ENCODE results near the gene LMBRD2.
"Not testable (repeated sequence)": the region's sequence is repeated elsewhere in the genome, so short reads cannot be mapped to it uniquely, and the experiment has no call there.

Gene LMBRD2

GRCh38 chr5:36152324-36153297 lies 924 bp upstream of the LMBRD2 start:
- FAIRE-seq (no peak), DNase-seq (ENCODE audit: insufficient read length, low spot score) (no peak)
- TF ChIP-seq POLR2A (IDR thresholded peaks at IDR 0.05; ENCODE audit: low read depth, low read length) = no peak

DNA sequence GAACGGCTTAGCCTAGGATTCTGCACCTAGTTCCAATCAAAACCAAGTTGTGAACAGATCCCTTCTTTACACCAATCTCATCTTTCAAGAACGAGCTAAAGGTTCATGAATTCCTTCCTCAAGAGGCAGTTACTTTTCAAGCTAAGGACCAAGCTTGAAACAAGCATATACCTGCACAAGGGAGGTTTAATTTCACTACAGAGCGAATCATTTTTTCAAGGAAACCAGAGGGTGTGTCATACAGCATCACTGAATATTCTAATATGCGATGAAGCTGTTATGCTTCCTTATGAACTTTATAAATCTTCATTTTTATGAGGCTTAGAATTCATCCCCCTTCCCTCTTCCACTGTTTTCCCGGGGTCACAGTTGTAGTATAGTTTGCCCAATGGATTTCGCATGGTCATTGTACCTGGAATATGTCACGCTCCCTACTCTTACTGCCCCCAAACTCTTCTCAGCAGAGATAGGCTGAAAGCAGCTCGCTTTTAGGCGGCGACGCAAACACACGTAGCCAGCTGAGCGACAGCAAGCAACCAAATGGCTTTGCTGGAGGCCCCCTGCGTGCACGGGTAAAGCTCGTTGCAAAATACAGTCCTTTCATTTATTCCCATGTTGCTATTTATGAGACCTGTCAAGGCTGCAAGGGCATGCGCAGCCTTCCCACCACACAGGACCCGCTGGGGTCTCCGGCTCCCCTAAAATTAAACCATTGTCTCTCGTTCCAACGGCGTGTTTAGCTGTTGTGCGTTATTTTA lies 832 bp downstream of the LMBRD2 start:
- TF ChIP-seq POLR2A (IDR thresholded peaks at IDR 0.05; ENCODE audit: low read depth, low read length) = no peak
- DNase-seq (ENCODE audit: insufficient read length, low spot score) (peak; percentile 50), FAIRE-seq (peak; percentile 82)

DNA sequence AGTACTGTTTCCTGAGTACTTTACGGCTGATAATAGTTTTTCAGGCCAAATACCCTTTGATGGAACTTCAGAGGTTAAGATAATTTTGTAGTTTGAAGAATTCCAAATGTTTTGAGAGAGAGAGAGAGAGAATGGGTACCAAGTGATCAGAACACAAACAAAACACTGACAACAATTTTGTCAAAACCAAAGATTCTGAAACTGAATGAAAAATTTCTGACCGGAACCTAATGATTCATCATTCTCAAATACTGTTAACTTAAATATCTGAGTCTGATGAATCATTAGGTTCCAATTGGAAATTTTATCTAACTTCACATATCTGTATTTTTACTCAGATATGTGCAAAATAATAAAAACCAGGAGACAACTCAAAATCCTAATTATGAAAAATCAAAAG lies 4.0 kb downstream of the LMBRD2 start:
- TF ChIP-seq POLR2A (IDR thresholded peaks at IDR 0.05; ENCODE audit: low read depth, low read length) = no peak
- no peak for FAIRE-seq

DNA sequence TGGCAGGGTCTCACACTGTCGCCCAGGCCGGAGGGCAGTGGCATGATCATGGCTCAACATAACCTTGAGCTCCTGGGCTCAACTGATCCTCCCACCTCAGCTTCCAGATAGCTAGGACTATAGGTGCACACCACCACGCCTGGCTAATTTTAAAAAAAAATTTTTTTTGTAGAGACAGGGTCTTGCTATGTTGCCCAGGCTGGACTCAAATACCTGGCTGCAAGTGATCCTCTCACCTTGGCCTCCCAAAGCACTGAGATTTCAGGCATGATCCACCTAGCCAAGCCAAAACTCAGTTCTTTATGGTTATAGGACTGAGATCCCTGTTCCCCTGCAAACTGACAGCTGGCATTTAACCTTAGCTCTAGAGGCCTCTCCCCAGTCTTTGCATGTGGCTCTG lies 5.3 kb downstream of the LMBRD2 start:
- TF ChIP-seq POLR2A (IDR thresholded peaks at IDR 0.05; ENCODE audit: low read depth, low read length) = no peak
- peak; percentile 27 for FAIRE-seq
- DNase-seq (ENCODE audit: insufficient read length, low spot score) = no peak

More for the DNA sequence above, 4.0 kb downstream of the LMBRD2 start:
- no peak for DNase-seq (ENCODE audit: insufficient read length, low spot score)

GRCh38 chr5:36145311-36145710 lies 6.4 kb downstream of the LMBRD2 start:
- no peak for FAIRE-seq
- TF ChIP-seq POLR2A (IDR thresholded peaks at IDR 0.05; ENCODE audit: low read depth, low read length) = no peak
- DNase-seq (ENCODE audit: insufficient read length, low spot score) = no peak

GRCh38 chr5:36138900-36139683 lies 12.6 kb downstream of the LMBRD2 start:
- DNase-seq (ENCODE audit: insufficient read length, low spot score) (no peak), FAIRE-seq (no peak)
- no peak for TF ChIP-seq POLR2A (IDR thresholded peaks at IDR 0.05; ENCODE audit: low read depth, low read length)

DNA sequence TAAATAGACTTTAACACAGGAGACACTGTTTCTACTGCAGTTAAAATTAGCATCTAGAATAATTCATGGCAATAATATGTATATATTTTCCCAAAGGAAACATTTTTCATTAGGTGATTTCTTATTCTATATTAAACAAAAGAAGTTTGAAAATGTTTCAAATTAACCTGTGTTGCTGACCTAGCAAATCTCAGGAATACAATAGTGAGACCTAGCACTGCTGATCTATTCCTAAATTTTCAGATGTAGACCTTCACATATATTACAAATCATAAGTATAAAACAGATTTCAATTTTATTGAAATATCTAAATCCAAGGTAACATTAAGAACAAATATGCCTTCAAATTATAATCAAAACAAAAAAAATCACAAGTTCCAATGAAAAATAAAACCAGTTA lies 15.1 kb downstream of the LMBRD2 start:
- FAIRE-seq (no peak), DNase-seq (ENCODE audit: insufficient read length, low spot score) (no peak)
- no peak for TF ChIP-seq POLR2A (IDR thresholded peaks at IDR 0.05; ENCODE audit: low read depth, low read length)

- FAIRE-seq (peak; percentile 68), DNase-seq (ENCODE audit: insufficient read length, low spot score) (no peak)
- TF ChIP-seq POLR2A (IDR thresholded peaks at IDR 0.05; ENCODE audit: low read depth, low read length) = no peak
Measured at GRCh38 chr5:36135988-36136387, 15.7 kb downstream of the LMBRD2 start.

- FAIRE-seq = not testable (repeated sequence)
Measured at GRCh38 chr5:36133009-36133408, 18.7 kb downstream of the LMBRD2 start.

GRCh38 chr5:36129666-36130065 lies 22.0 kb downstream of the LMBRD2 start:
- DNase-seq (ENCODE audit: insufficient read length, low spot score); FAIRE-seq: not testable (repeated sequence)

More at GRCh38 chr5:36133009-36133408, 18.7 kb downstream of the LMBRD2 start:
- not testable (repeated sequence) for DNase-seq (ENCODE audit: insufficient read length, low spot score)

GRCh38 chr5:36128795-36129194 lies 22.9 kb downstream of the LMBRD2 start:
- no peak for DNase-seq (ENCODE audit: insufficient read length, low spot score)
- TF ChIP-seq POLR2A (IDR thresholded peaks at IDR 0.05; ENCODE audit: low read depth, low read length) = no peak
- no peak for FAIRE-seq

DNA sequence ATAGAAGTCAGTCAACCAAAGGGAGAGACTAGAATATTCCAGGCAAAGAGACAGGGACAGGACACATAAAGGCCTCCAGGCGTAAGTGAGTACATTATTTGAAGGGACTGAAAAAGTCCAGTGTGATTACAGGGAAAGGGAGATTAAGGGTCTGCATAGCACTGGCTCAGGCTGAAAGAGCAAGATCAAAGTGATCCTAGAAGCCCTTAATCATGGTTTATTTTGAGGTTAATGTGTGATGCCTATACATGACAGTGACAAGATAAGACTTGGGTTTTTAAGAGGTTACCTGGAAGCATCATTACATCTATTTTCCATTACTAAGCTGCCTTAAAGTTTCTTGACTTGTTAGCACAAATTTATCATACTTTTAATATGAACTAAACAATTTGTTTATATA lies 25.8 kb downstream of the LMBRD2 start:
- FAIRE-seq (no peak), DNase-seq (ENCODE audit: insufficient read length, low spot score) (no peak)
- no peak for TF ChIP-seq POLR2A (IDR thresholded peaks at IDR 0.05; ENCODE audit: low read depth, low read length)

DNA sequence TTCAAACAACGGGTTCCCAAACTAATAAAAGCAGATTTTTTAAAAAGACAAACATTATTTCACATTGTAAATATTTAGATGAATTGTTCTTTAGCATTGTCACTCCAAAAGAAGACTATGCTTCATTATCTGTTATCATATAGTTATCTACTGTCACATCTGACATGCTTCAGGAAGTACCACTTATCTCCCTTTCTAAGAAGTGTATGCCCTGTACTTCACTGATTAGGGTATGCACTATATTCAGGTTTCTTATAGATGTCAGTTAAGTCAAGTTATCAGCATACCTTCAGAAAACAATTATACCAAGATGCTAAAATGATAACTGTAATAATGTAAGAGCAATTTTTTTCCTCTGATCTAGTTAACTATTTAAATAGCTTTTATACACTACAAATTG lies 40.4 kb downstream of the LMBRD2 start:
- no peak for TF ChIP-seq POLR2A (IDR thresholded peaks at IDR 0.05; ENCODE audit: low read depth, low read length)
- peak; percentile 53 for FAIRE-seq

More for the DNA sequence above, 40.4 kb downstream of the LMBRD2 start:
- no peak for DNase-seq (ENCODE audit: insufficient read length, low spot score)

All from H54 (cell line).